ENCODE data around the gene TRIM71. TPM values are rescaled to one million over a fixed set of nuclear protein-coding genes. Genes with fewer than 3 reads are reported as not detected.

The TRIM71 gene
- total RNA-seq, 1 donor from 2014 or later: 17.2 TPM

DNA sequence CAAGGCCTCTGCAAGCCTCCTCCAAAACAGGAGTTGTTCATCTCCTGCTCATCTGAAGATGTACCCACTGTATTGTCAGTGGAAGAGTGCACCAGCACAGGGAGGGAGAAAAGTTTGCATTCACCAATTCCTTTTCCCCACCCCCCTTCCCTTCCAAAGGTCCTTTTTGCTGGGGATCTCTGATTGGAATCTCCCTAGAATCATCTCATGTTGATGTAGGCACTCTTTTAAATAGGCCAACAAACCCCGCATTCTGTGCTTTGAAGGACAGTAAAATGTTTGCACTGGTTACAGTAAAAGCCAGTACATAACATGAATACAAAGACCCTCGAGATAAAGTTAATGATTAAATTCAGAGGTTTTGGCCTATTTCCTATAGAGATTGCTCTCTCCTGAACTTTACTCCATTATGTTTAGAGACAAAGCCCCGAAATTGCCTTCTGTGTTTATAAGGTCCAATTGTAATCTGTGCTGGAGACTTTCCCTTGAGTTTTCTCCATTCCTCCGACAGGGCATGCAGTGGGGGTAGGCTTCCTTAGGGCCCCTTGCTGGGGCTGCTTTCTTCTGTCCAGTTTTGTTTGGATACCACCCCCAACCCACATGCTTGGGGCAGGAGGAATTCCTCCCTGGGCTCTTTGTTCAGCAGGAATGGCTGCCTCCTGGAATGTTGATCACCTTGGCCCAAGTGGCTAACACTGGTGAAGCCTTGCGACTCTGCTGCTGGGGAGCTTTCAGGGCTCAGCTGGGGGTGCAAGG, 22.5 kb downstream of the TRIM71 start:
- Histone ChIP-seq H3K9ac (ENCODE audit: low read length) (no peak overlapping the region), H4K20me1 (ENCODE audit: insufficient read depth, low read length) (no peaks in the 10 kb centered on the region), H3K79me2 (ENCODE audit: insufficient read depth, low read length) (no peaks in the 10 kb centered on the region), H2AFZ (ENCODE audit: low read depth, low read length) (no peak overlapping the region), H3K4me2 (ENCODE audit: low read length) (no peak overlapping the region), H3K36me3 (ENCODE audit: insufficient read depth, low read length) (no peaks in the 10 kb centered on the region), H3K4me3 (ENCODE audit: insufficient read depth, low read depth, low read length) (no peak overlapping the region), H3K9me3 (ENCODE audit: insufficient read depth, low read depth, low read length) (no peaks in the 10 kb centered on the region), H3K4me1 (ENCODE audit: insufficient read depth, low read length) (no peaks in the 10 kb centered on the region), H3K27me3 (ENCODE audit: insufficient read depth, low read length) (peaks cover 12% of the 10 kb centered on the region), H3K27ac (ENCODE audit: low read depth, low read length) (no peak overlapping the region)
- H3K9me3 Mint-ChIP-seq (ENCODE audit: unreplicated experiment): no peaks in the 10 kb centered on the region
- no peak for TF ChIP-seq EZH2 (IDR thresholded peaks at IDR 0.05; ENCODE audit: insufficient read depth, low read length)
- TF ChIP-seq, protein P1, sequence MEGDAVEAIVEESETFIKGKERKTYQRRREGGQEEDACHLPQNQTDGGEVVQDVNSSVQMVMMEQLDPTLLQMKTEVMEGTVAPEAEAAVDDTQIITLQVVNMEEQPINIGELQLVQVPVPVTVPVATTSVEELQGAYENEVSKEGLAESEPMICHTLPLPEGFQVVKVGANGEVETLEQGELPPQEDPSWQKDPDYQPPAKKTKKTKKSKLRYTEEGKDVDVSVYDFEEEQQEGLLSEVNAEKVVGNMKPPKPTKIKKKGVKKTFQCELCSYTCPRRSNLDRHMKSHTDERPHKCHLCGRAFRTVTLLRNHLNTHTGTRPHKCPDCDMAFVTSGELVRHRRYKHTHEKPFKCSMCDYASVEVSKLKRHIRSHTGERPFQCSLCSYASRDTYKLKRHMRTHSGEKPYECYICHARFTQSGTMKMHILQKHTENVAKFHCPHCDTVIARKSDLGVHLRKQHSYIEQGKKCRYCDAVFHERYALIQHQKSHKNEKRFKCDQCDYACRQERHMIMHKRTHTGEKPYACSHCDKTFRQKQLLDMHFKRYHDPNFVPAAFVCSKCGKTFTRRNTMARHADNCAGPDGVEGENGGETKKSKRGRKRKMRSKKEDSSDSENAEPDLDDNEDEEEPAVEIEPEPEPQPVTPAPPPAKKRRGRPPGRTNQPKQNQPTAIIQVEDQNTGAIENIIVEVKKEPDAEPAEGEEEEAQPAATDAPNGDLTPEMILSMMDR (IDR thresholded peaks at IDR 0.05; ENCODE audit: insufficient read depth, low read depth, low read length): no peak
- FAIRE-seq (no peak), DNase-seq (ENCODE audit: low read depth) (no peak)
- H3K27me3 Mint-ChIP-seq (ENCODE audit: low read depth, unreplicated experiment): no peaks in the 10 kb centered on the region
- no peak overlapping the region for H3K4me3 Mint-ChIP-seq (ENCODE audit: unreplicated experiment)
- H3K4me1 Mint-ChIP-seq (ENCODE audit: low read depth, unreplicated experiment): peaks cover 69% of the 10 kb centered on the region
- H3K36me3 Mint-ChIP-seq (ENCODE audit: low read depth, unreplicated experiment): no peaks in the 10 kb centered on the region
- peak overlapping the region; percentile 80 for H3K27ac Mint-ChIP-seq (ENCODE audit: unreplicated experiment)

DNA sequence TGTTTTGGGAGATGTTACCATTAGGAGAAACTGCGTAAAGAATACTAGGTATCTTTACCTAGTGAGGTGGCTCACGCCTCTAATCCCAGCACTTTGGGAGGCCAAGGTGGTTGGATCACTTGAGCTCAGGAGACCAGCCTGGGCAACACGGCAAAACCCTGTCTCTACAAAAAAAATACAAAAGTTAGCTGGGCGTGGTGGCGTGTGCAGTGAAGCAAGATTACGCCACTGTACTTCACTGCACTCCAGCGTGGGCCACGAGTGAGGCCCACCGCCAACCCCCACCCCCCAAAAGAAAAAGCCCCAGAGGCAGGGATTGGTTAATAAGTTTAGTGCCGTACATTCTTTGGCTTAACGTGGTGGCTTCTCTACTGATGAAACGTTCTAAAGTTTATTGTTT, 23.5 kb downstream of the TRIM71 start:
- DNase-seq (ENCODE audit: low read depth) (no peak), FAIRE-seq (no peak)
- Histone ChIP-seq H3K27me3 (ENCODE audit: insufficient read depth, low read length) (peaks cover 8% of the 10 kb centered on the region), H2AFZ (ENCODE audit: low read depth, low read length) (no peak overlapping the region), H3K4me3 (ENCODE audit: insufficient read depth, low read depth, low read length) (no peak overlapping the region), H3K9ac (ENCODE audit: low read length) (no peak overlapping the region), H3K4me2 (ENCODE audit: low read length) (no peak overlapping the region), H3K4me1 (ENCODE audit: insufficient read depth, low read length) (no peaks in the 10 kb centered on the region), H3K79me2 (ENCODE audit: insufficient read depth, low read length) (no peaks in the 10 kb centered on the region), H3K27ac (ENCODE audit: low read depth, low read length) (no peak overlapping the region), H3K36me3 (ENCODE audit: insufficient read depth, low read length) (no peaks in the 10 kb centered on the region), H3K9me3 (ENCODE audit: insufficient read depth, low read depth, low read length) (no peaks in the 10 kb centered on the region), H4K20me1 (ENCODE audit: insufficient read depth, low read length) (no peaks in the 10 kb centered on the region)
- H3K36me3 Mint-ChIP-seq (ENCODE audit: low read depth, unreplicated experiment): no peaks in the 10 kb centered on the region
- no peak overlapping the region for H3K4me3 Mint-ChIP-seq (ENCODE audit: unreplicated experiment)
- no peaks in the 10 kb centered on the region for H3K9me3 Mint-ChIP-seq (ENCODE audit: unreplicated experiment)
- peaks cover 63% of the 10 kb centered on the region for H3K4me1 Mint-ChIP-seq (ENCODE audit: low read depth, unreplicated experiment)
- no peaks in the 10 kb centered on the region for H3K27me3 Mint-ChIP-seq (ENCODE audit: low read depth, unreplicated experiment)
- TF ChIP-seq, protein P1 (IDR thresholded peaks at IDR 0.05; ENCODE audit: insufficient read depth, low read depth, low read length): no peak
- TF ChIP-seq EZH2 (IDR thresholded peaks at IDR 0.05; ENCODE audit: insufficient read depth, low read length): no peak
- peak overlapping the region; percentile 80 for H3K27ac Mint-ChIP-seq (ENCODE audit: unreplicated experiment)

- no peaks in the 10 kb centered on the region for H4K20me1 ChIP-seq (ENCODE audit: insufficient read depth, low read length)
- peak overlapping the region; percentile 4 for H3K4me2 ChIP-seq (ENCODE audit: low read length)
- no peak overlapping the region for H2AFZ ChIP-seq (ENCODE audit: low read depth, low read length)
- H3K27ac ChIP-seq (ENCODE audit: low read depth, low read length): no peak overlapping the region
- DNase-seq (ENCODE audit: low read depth): no peak
- no peaks in the 10 kb centered on the region for H3K79me2 ChIP-seq (ENCODE audit: insufficient read depth, low read length)
- peaks cover 57% of the 10 kb centered on the region for H3K4me1 Mint-ChIP-seq (ENCODE audit: low read depth, unreplicated experiment)
- H3K9me3 Mint-ChIP-seq (ENCODE audit: unreplicated experiment): no peaks in the 10 kb centered on the region
- H3K9ac ChIP-seq (ENCODE audit: low read length): no peak overlapping the region
- H3K27me3 ChIP-seq (ENCODE audit: insufficient read depth, low read length): peaks cover 3% of the 10 kb centered on the region
- H3K4me3 ChIP-seq (ENCODE audit: insufficient read depth, low read depth, low read length): no peak overlapping the region
- no peaks in the 10 kb centered on the region for H3K36me3 ChIP-seq (ENCODE audit: insufficient read depth, low read length)
- TF ChIP-seq EZH2 (IDR thresholded peaks at IDR 0.05; ENCODE audit: insufficient read depth, low read length): no peak
- TF ChIP-seq, protein P1 (IDR thresholded peaks at IDR 0.05; ENCODE audit: insufficient read depth, low read depth, low read length): no peak
- peak overlapping the region; percentile 59 for H3K27ac Mint-ChIP-seq (ENCODE audit: unreplicated experiment)
- no peaks in the 10 kb centered on the region for H3K27me3 Mint-ChIP-seq (ENCODE audit: low read depth, unreplicated experiment)
- FAIRE-seq: no peak
- H3K36me3 Mint-ChIP-seq (ENCODE audit: low read depth, unreplicated experiment): no peaks in the 10 kb centered on the region
- no peaks in the 10 kb centered on the region for H3K4me1 ChIP-seq (ENCODE audit: insufficient read depth, low read length)
- H3K9me3 ChIP-seq (ENCODE audit: insufficient read depth, low read depth, low read length): no peaks in the 10 kb centered on the region
- no peak overlapping the region for H3K4me3 Mint-ChIP-seq (ENCODE audit: unreplicated experiment)
These were observed 24.2 kb downstream of the TRIM71 start for GRCh38 chr3:32841867-32842470.

Data from astrocyte (in vitro differentiated cells and primary cell).